H9 (cell line): ENCODE measurements around the gene DEFB132. TPM values are rescaled to one million over a fixed set of nuclear protein-coding genes. Genes with fewer than 3 reads are reported as not detected.

ENCODE experiments used
- DNase-seq: peaks from one replicate; pipeline ENCODE4 v3.0.0-alpha.2; 2017
- H2AFZ ChIP-seq: one replicate; pipeline ENCODE4 v1.6.1; 2013; ENCODE audit warnings: mild to moderate bottlenecking, low read length, control low read depth, moderate library complexity
- H2AK5ac ChIP-seq: 2 replicates; pipeline ENCODE4 v1.6.1; 2013; ENCODE audit warnings: low read length, control low read depth, mixed read lengths; ENCODE audit not compliant: insufficient read length
- H2BK120ac ChIP-seq: one replicate; pipeline ENCODE4 v1.6.1; 2013; ENCODE audit warnings: low read depth, mild to moderate bottlenecking, low read length, control low read depth, inconsistent platforms; ENCODE audit not compliant: poor library complexity, severe bottlenecking
- H2BK12ac ChIP-seq: 2 replicates; pipeline ENCODE4 v1.6.1; 2013; ENCODE audit warnings: low read length, control low read depth, mixed read lengths, low read depth; ENCODE audit not compliant: insufficient read length
- H2BK15ac ChIP-seq: 2 replicates; pipeline ENCODE4 v1.6.1; 2013; ENCODE audit warnings: low read depth, low read length, control low read depth
- H2BK20ac ChIP-seq: one replicate; pipeline ENCODE4 v1.6.1; 2013; ENCODE audit warnings: low read depth, mild to moderate bottlenecking, low read length, control low read depth, inconsistent platforms; ENCODE audit not compliant: poor library complexity, severe bottlenecking
- H2BK5ac ChIP-seq: 2 replicates; pipeline ENCODE4 v1.6.1; 2013; ENCODE audit warnings: low read length, control low read depth, mixed read lengths; ENCODE audit not compliant: insufficient read length
- H3K14ac ChIP-seq: 2 replicates; pipeline ENCODE4 v1.6.1; 2013; ENCODE audit warnings: low read length, control low read depth; ENCODE audit not compliant: insufficient read depth
- H3K18ac ChIP-seq: 2 replicates; pipeline ENCODE4 v1.6.1; 2013; ENCODE audit warnings: low read depth, mild to moderate bottlenecking, mixed read lengths, low read length, control low read depth; ENCODE audit not compliant: insufficient read length
- H3K23ac ChIP-seq: 2 replicates; pipeline ENCODE4 v1.6.1; 2013; ENCODE audit warnings: low read length, control low read depth, mixed read lengths, low read depth; ENCODE audit not compliant: insufficient read length
- H3K23me2 ChIP-seq: 2 replicates; pipeline ENCODE4 v1.6.1; 2013; ENCODE audit warnings: low read depth, mild to moderate bottlenecking, mixed read lengths, low read length, control low read depth; ENCODE audit not compliant: insufficient read length, poor library complexity, severe bottlenecking
- H3K27ac ChIP-seq: 2 replicates; pipeline ENCODE4 v1.5.1; 2013; ENCODE audit warnings: low read length, control low read depth, mixed read lengths, low read depth; ENCODE audit not compliant: insufficient read length
- H3K27me3 ChIP-seq: 2 replicates; pipeline ENCODE4 v1.6.1; 2013; ENCODE audit warnings: low read length, control low read depth, inconsistent platforms; ENCODE audit not compliant: insufficient read depth
- H3K4ac ChIP-seq: 2 replicates; pipeline ENCODE4 v1.6.1; 2013; ENCODE audit warnings: low read depth, mild to moderate bottlenecking, control low read depth, inconsistent platforms, low read length, moderate library complexity
- H3K4me1 ChIP-seq: 2 replicates; pipeline ENCODE4 v1.6.1; 2013; ENCODE audit warnings: low read length, control low read depth, inconsistent platforms; ENCODE audit not compliant: insufficient read depth
- H3K4me2 ChIP-seq: 2 replicates; pipeline ENCODE4 v1.6.1; 2013; ENCODE audit warnings: low read length, control low read depth, mixed read lengths; ENCODE audit not compliant: insufficient read length, insufficient read depth
- H3K56ac ChIP-seq: 2 replicates; pipeline ENCODE4 v1.6.1; 2013; ENCODE audit warnings: low read depth, mild to moderate bottlenecking, mixed read lengths, low read length, control low read depth; ENCODE audit not compliant: insufficient read length
- H3K79me1 ChIP-seq: 2 replicates; pipeline ENCODE4 v1.6.1; 2013; ENCODE audit warnings: low read depth, mild to moderate bottlenecking, moderate library complexity, low read length, control low read depth, inconsistent platforms; ENCODE audit not compliant: insufficient read depth, poor library complexity, severe bottlenecking
- H3K79me2 ChIP-seq: 2 replicates; pipeline ENCODE4 v1.6.1; 2013; ENCODE audit warnings: low read length, control low read depth, inconsistent platforms; ENCODE audit not compliant: insufficient read depth
- H3K9ac ChIP-seq: 2 replicates; pipeline ENCODE4 v1.6.1; 2013; ENCODE audit warnings: low read length, control low read depth, mixed read lengths; ENCODE audit not compliant: insufficient read length; ENCODE audit errors: extremely low read depth
- H3K9me3 ChIP-seq: one replicate; pipeline ENCODE4 v1.6.1; 2013; ENCODE audit warnings: low read depth, low read length, inconsistent platforms; ENCODE audit not compliant: control insufficient read depth
- H3T11ph ChIP-seq: one replicate; pipeline ENCODE4 v1.6.1; 2013; ENCODE audit warnings: mild to moderate bottlenecking, low read length, control low read depth, inconsistent platforms
- H4K20me1 ChIP-seq: one replicate; pipeline ENCODE4 v1.6.1; 2013; ENCODE audit not compliant: control insufficient read depth, insufficient read length, insufficient read depth
- H4K5ac ChIP-seq: 2 replicates; pipeline ENCODE4 v1.6.1; 2013; ENCODE audit warnings: low read depth, mild to moderate bottlenecking, mixed read lengths, low read length, control low read depth; ENCODE audit not compliant: insufficient read length
- H4K8ac ChIP-seq: replicated peaks from 2 replicates; pipeline ENCODE4 v1.6.1; 2013; ENCODE audit warnings: low read length, control low read depth, mixed read lengths, low read depth; ENCODE audit not compliant: insufficient read length
- H4K91ac ChIP-seq: 2 replicates; pipeline ENCODE4 v1.6.1; 2013; ENCODE audit warnings: low read depth, mild to moderate bottlenecking, moderate library complexity, mixed read lengths, low read length, control low read depth; ENCODE audit not compliant: insufficient read length
- H3K27ac Mint-ChIP-seq, 3 experiments: 2 replicates in 2 of 3; 3 replicates in 1 of 3; pipeline ENCODE4 v1.8.0; 2020 to 2021; ENCODE audit warnings: mixed read lengths in 3 of 3, mild to moderate bottlenecking in 1 of 3, moderate library complexity in 1 of 3
- H3K27me3 Mint-ChIP-seq: 2 replicates; pipeline ENCODE4 v1.8.0; 2021; ENCODE audit warnings: low read depth, mild to moderate bottlenecking, moderate library complexity, mixed read lengths
- H3K36me3 Mint-ChIP-seq, 3 experiments: 2 replicates in 2 of 3; 3 replicates in 1 of 3; pipeline ENCODE4 v1.8.0; 2020 to 2021; ENCODE audit warnings: low read depth in 3 of 3, mixed read lengths in 3 of 3; ENCODE audit not compliant: insufficient read depth in 1 of 3
- H3K4me1 Mint-ChIP-seq, 2 experiments: 2 replicates each; pipeline ENCODE4 v1.8.0; 2020; ENCODE audit warnings: mixed read lengths in 2 of 2
- H3K4me3 Mint-ChIP-seq, 2 experiments: 2 replicates in 1 of 2; 3 replicates in 1 of 2; pipeline ENCODE4 v1.8.0; 2020 to 2021; ENCODE audit warnings: mild to moderate bottlenecking in 2 of 2, mixed read lengths in 2 of 2, moderate library complexity in 1 of 2
- H3K9me3 Mint-ChIP-seq, 2 experiments: 2 replicates in 1 of 2; 3 replicates in 1 of 2; pipeline ENCODE4 v1.8.0; 2020; ENCODE audit warnings: mild to moderate bottlenecking in 2 of 2, mixed read lengths in 2 of 2, moderate library complexity in 1 of 2
- WGBS: extraction: QIAGEN DNeasy Blood & Tissue Kit; methylation state at CpG from one replicate; pipeline ENCODE4 v1.1.7; 2013; ENCODE audit warnings: missing lambda C conversion rate, low lambda C conversion rate, mixed read lengths; ENCODE audit not compliant: insufficient read length; ENCODE audit errors: extremely low coverage; 5-methylcytosine and 5-hydroxymethylcytosine counted together
- total RNA-seq: library from RNA; stranded (reverse); gene quantifications from 2 replicates; pipeline ENCODE4 v1.2.1, GENCODE V29; 2021
- TF ChIP-seq, protein P1 (sequence below): fragments of 200-600 bp; sonication (generic); conservative IDR thresholded peaks from 3 replicates; pipeline ENCODE4 v1.8.0; 2021; ENCODE audit warnings: antibody characterized with exemption, mild to moderate bottlenecking

DEFB132 gene
- total RNA-seq, 1 experiment from 2014 or later: not detected

DNA sequence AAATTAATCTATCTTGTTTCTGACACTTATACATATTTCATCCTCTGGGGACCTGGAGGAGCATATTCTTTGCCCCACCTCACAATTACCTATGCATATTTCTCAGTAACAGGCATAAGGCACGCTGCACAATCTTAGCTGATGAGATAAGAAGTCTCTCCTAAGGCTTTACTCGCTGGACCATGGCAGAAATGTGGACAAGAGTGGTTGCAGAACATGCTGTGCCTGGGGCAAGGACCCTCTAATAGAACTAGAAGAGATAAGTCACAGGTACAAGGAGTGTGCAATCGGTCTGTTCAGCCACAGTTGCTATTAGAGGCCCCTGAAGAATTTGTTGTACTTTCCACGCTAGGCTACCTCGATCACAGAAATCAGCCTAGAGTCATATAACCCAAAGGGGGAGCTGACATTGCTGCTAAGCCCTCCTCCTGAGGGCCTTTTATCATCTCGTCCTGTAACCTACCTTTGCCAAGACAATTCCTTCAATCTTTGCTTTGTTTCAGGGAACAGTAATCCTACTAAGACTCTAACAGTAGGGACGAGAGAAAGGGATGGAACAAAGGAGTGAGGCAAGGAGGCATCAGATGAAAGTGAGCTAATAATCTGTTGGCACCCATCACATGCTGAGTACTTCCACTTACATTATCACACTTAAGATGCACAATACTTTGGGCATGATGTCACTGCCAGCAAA lies 46.6 kb upstream of the DEFB132 start:
- TF ChIP-seq, protein P1, sequence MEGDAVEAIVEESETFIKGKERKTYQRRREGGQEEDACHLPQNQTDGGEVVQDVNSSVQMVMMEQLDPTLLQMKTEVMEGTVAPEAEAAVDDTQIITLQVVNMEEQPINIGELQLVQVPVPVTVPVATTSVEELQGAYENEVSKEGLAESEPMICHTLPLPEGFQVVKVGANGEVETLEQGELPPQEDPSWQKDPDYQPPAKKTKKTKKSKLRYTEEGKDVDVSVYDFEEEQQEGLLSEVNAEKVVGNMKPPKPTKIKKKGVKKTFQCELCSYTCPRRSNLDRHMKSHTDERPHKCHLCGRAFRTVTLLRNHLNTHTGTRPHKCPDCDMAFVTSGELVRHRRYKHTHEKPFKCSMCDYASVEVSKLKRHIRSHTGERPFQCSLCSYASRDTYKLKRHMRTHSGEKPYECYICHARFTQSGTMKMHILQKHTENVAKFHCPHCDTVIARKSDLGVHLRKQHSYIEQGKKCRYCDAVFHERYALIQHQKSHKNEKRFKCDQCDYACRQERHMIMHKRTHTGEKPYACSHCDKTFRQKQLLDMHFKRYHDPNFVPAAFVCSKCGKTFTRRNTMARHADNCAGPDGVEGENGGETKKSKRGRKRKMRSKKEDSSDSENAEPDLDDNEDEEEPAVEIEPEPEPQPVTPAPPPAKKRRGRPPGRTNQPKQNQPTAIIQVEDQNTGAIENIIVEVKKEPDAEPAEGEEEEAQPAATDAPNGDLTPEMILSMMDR: no peak
- Histone ChIP-seq H2BK15ac (no peak overlapping the region), H3T11ph (no peak overlapping the region), H4K91ac (no peak overlapping the region), H2BK5ac (no peak overlapping the region), H3K18ac (no peak overlapping the region), H3K56ac (no peak overlapping the region), H2BK20ac (no peak overlapping the region), H3K4me2 (no peak overlapping the region), H3K23ac (no peak overlapping the region), H4K20me1 (no peaks in the 10 kb centered on the region), H3K27me3 (no peaks in the 10 kb centered on the region), H3K27ac (no peak overlapping the region), H3K79me2 (no peaks in the 10 kb centered on the region), H3K4me1 (no peaks in the 10 kb centered on the region), H3K9me3 (no peaks in the 10 kb centered on the region), H3K23me2 (no peaks in the 10 kb centered on the region), H3K79me1 (no peaks in the 10 kb centered on the region), H3K14ac (no peak overlapping the region), H3K4ac (no peak overlapping the region), H2AK5ac (no peak overlapping the region), H4K5ac (no peak overlapping the region), H2AFZ (no peak overlapping the region), H4K8ac (no peak overlapping the region), H2BK12ac (no peak overlapping the region), H2BK120ac (no peak overlapping the region), H3K9ac (no peak overlapping the region)
- H3K36me3 Mint-ChIP-seq: no peaks in the 10 kb centered on the region
- peaks cover 0 to 5% of the 10 kb centered on the region in 2 experiments; a peak in 1 of 4 replicates for H3K4me1 Mint-ChIP-seq
- peaks cover 85% of the 10 kb centered on the region for H3K27me3 Mint-ChIP-seq
- no CpG with 5 or more reads among the region's 7 CpGs for WGBS
- H3K27ac Mint-ChIP-seq: no peak overlapping the region
- H3K4me3 Mint-ChIP-seq: no peak overlapping the region
- H3K9me3 Mint-ChIP-seq: peaks cover 0 to 3% of the 10 kb centered on the region in 2 experiments; a peak in 2 of 5 replicates
- no peak for DNase-seq
